Measurements from ENCODE around the gene SCAF8.

SCAF8 gene

DNA sequence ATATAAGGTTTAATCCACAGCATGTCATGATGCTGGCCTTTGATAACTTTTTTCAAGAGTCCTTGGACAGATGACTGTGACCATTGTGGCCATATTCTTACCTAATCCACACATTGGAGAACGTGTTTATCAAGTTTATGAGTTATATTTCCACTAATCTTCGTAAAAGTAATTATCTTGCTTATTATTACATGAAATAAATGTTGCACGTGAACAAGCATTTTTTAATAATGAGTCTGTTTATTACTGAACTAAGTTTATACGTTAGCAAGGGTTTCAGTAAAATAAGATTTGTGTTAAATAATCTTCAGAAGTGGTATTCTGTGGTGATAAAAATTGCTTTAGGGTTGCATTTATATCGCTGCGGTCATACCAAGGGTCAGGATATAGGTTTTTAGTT is 107.1 kb downstream of the SCAF8 start:
- no peak overlapping the region for H3K27ac ChIP-seq (ENCODE audit: low read depth, low read length, severe bottlenecking)
- peaks cover 24% of the 10 kb centered on the region for H3K36me3 ChIP-seq (ENCODE audit: control insufficient read depth, insufficient read depth, low read length)
- H3K4me3 ChIP-seq (ENCODE audit: extremely low read depth, insufficient read depth, low read length, poor library complexity, severe bottlenecking) = no peak overlapping the region
- WGBS, 2 experiments (ENCODE audit: insufficient coverage in 2 of 2) = 100% methylated on average over 2 to 3 of the region's 6 CpGs
- H3K4me1 ChIP-seq (ENCODE audit: control insufficient read depth, insufficient read depth, low read length, poor library complexity, severe bottlenecking) = no peaks in the 10 kb centered on the region
- no peaks in the 10 kb centered on the region for H3K9me3 ChIP-seq (ENCODE audit: control insufficient read depth, low read length)

DNA sequence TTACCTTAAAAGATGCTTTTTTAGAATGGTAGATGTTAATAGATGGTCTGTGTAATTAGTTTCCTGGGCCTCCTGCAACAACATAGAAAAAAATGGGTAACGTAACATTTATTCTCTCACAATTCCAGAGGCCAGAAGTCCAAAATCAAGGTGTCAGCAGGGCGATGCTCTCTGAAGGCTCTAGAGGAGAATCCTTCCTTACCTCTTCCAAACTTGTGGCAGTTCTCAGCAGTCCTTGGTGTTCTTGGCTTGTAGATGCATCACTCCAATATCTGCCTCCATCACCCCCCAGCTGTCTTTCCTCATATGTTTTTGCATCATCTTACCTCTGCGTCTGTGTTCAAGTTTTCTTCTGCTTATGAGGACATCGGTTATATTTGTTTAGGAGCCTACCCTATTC is 107.9 kb downstream of the SCAF8 start:
- Histone ChIP-seq H3K9me3 (ENCODE audit: control insufficient read depth, low read length) (no peaks in the 10 kb centered on the region), H3K4me1 (ENCODE audit: control insufficient read depth, insufficient read depth, low read length, poor library complexity, severe bottlenecking) (no peaks in the 10 kb centered on the region), H3K4me3 (ENCODE audit: extremely low read depth, insufficient read depth, low read length, poor library complexity, severe bottlenecking) (no peak overlapping the region), H3K27ac (ENCODE audit: low read depth, low read length, severe bottlenecking) (no peak overlapping the region), H3K36me3 (ENCODE audit: control insufficient read depth, insufficient read depth, low read length) (peaks cover 24% of the 10 kb centered on the region)
- 93 to 100% methylated on average over 1 to 2 of the region's 4 CpGs for WGBS, 2 experiments (ENCODE audit: insufficient coverage in 2 of 2)

- H3K9me3 ChIP-seq (ENCODE audit: control insufficient read depth, low read length) = no peaks in the 10 kb centered on the region
- H3K36me3 ChIP-seq (ENCODE audit: control insufficient read depth, insufficient read depth, low read length) = peaks cover 24% of the 10 kb centered on the region
- H3K4me1 ChIP-seq (ENCODE audit: control insufficient read depth, insufficient read depth, low read length, poor library complexity, severe bottlenecking) = no peaks in the 10 kb centered on the region
- no peak overlapping the region for H3K27ac ChIP-seq (ENCODE audit: low read depth, low read length, severe bottlenecking)
- H3K4me3 ChIP-seq (ENCODE audit: extremely low read depth, insufficient read depth, low read length, poor library complexity, severe bottlenecking) = no peak overlapping the region
- WGBS, 2 experiments (ENCODE audit: insufficient coverage in 2 of 2) = no CpG with 5 or more reads among the region's 2 CpGs
Observed at GRCh38 chr6:154842833-154843232, 109.6 kb downstream of the SCAF8 start.

- Histone ChIP-seq H3K27ac (ENCODE audit: low read depth, low read length, severe bottlenecking) (no peak overlapping the region), H3K9me3 (ENCODE audit: control insufficient read depth, low read length) (no peaks in the 10 kb centered on the region), H3K4me3 (ENCODE audit: extremely low read depth, insufficient read depth, low read length, poor library complexity, severe bottlenecking) (no peak overlapping the region), H3K36me3 (ENCODE audit: control insufficient read depth, insufficient read depth, low read length) (peaks cover 5% of the 10 kb centered on the region), H3K4me1 (ENCODE audit: control insufficient read depth, insufficient read depth, low read length, poor library complexity, severe bottlenecking) (no peaks in the 10 kb centered on the region)
- WGBS, 2 experiments (ENCODE audit: insufficient coverage in 2 of 2) = no CpG with 5 or more reads among the region's 2 CpGs
Observed at GRCh38 chr6:154847318-154847717, 114.1 kb downstream of the SCAF8 start.

DNA sequence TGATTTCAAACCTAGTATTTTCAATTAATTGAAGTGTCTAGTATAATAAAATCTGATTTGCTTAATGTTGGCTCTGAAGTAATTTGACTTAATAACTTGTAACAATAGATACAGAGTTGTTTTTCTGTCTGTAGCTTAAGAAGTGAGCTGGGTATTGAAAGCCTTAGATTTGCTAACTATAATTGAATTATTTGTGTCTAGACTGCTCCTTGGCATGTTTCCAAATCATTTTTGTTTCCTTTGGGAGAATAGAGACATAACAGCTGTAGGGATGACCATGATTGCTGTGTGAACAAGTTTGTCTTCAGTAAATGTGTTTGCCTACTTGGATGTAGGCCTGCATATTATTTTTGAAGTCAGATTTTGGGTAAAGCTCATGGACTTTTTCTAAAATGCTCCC is 115.4 kb downstream of the SCAF8 start:
- Histone ChIP-seq H3K4me1 (ENCODE audit: control insufficient read depth, insufficient read depth, low read length, poor library complexity, severe bottlenecking) (no peaks in the 10 kb centered on the region), H3K4me3 (ENCODE audit: extremely low read depth, insufficient read depth, low read length, poor library complexity, severe bottlenecking) (no peak overlapping the region), H3K9me3 (ENCODE audit: control insufficient read depth, low read length) (no peaks in the 10 kb centered on the region), H3K36me3 (ENCODE audit: control insufficient read depth, insufficient read depth, low read length) (peaks cover 9% of the 10 kb centered on the region), H3K27ac (ENCODE audit: low read depth, low read length, severe bottlenecking) (no peak overlapping the region)

DNA sequence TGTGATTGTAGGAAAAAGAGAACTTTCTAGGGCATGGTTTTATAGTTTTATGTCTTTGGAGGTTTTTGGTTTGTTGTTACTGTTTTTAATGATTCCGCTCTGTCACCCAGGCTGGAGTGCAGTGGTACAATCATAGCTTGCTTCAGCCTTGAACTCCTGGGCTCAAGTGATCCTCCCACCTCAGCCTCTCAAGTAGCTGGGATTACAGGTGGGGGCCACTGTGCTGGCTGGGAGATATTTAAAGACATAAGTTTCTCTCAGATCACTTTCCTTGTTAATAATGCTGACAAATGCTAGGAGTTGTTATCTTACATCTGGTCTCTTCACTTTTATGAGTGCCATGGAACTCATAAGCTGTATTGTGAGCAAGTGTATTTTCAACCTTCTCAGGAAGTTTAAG is 116.3 kb downstream of the SCAF8 start:
- no peaks in the 10 kb centered on the region for H3K9me3 ChIP-seq (ENCODE audit: control insufficient read depth, low read length)
- no peaks in the 10 kb centered on the region for H3K4me1 ChIP-seq (ENCODE audit: control insufficient read depth, insufficient read depth, low read length, poor library complexity, severe bottlenecking)
- WGBS, 2 experiments (ENCODE audit: insufficient coverage in 2 of 2) = 100% methylated on average over 1 of the region's 1 CpG; no CpG with 5 or more reads in 1 of the 2 experiments
- no peak overlapping the region for H3K27ac ChIP-seq (ENCODE audit: low read depth, low read length, severe bottlenecking)
- no peak overlapping the region for H3K4me3 ChIP-seq (ENCODE audit: extremely low read depth, insufficient read depth, low read length, poor library complexity, severe bottlenecking)
- H3K36me3 ChIP-seq (ENCODE audit: control insufficient read depth, insufficient read depth, low read length) = peaks cover 9% of the 10 kb centered on the region

DNA sequence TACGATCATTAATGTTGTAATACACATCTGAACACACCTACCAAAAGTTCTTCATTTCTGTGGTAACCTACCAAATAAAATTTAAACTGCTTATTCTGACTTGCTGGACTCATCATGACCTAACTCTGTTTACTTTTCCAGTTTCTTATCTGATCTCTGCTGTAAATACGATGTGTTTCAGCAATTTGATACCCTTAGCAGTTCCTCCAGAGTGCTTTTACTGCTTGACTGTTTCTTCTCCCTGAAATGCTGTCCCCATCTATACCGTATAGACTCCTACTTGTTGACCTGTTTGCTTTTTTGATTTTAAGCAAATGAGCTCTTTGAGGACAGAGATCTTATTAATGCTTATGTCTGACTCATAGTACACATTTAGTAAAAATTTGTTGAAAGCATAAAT is 119.5 kb downstream of the SCAF8 start:
- Histone ChIP-seq H3K4me1 (ENCODE audit: control insufficient read depth, insufficient read depth, low read length, poor library complexity, severe bottlenecking) (no peaks in the 10 kb centered on the region), H3K4me3 (ENCODE audit: extremely low read depth, insufficient read depth, low read length, poor library complexity, severe bottlenecking) (no peak overlapping the region), H3K27ac (ENCODE audit: low read depth, low read length, severe bottlenecking) (no peak overlapping the region), H3K36me3 (ENCODE audit: control insufficient read depth, insufficient read depth, low read length) (peaks cover 12% of the 10 kb centered on the region), H3K9me3 (ENCODE audit: control insufficient read depth, low read length) (no peaks in the 10 kb centered on the region)
- WGBS, 2 experiments (ENCODE audit: insufficient coverage in 2 of 2) = 87 to 95% methylated on average over 1 to 2 of the region's 3 CpGs

DNA sequence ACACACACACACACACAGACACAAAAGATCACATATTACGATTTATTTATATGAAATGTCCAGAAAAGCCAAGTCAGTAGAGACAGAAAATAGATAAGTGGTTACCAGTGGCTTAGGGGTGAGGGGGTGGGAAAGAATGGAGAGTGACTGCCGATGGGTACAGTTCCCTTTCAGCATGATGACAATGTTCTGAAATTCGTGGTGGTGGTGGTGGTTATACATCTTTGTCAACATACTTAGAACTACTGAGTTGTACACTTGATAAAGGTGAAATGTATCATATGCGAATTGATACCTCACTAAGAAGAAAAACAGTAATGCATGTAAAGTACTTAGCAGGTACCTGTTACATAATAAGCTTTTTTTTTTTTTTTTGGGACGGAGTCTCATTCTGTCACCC is 124.3 kb downstream of the SCAF8 start:
- 100% methylated on average over 1 of the region's 5 CpGs; no CpG with 5 or more reads in 1 of the 2 experiments for WGBS, 2 experiments (ENCODE audit: insufficient coverage in 2 of 2)
- Histone ChIP-seq H3K4me1 (ENCODE audit: control insufficient read depth, insufficient read depth, low read length, poor library complexity, severe bottlenecking) (no peaks in the 10 kb centered on the region), H3K27ac (ENCODE audit: low read depth, low read length, severe bottlenecking) (no peak overlapping the region), H3K36me3 (ENCODE audit: control insufficient read depth, insufficient read depth, low read length) (peaks cover 13% of the 10 kb centered on the region), H3K4me3 (ENCODE audit: extremely low read depth, insufficient read depth, low read length, poor library complexity, severe bottlenecking) (no peak overlapping the region), H3K9me3 (ENCODE audit: control insufficient read depth, low read length) (no peaks in the 10 kb centered on the region)

- Histone ChIP-seq H3K36me3 (ENCODE audit: control insufficient read depth, insufficient read depth, low read length) (peaks cover 9% of the 10 kb centered on the region), H3K9me3 (ENCODE audit: control insufficient read depth, low read length) (no peaks in the 10 kb centered on the region), H3K27ac (ENCODE audit: low read depth, low read length, severe bottlenecking) (no peak overlapping the region), H3K4me1 (ENCODE audit: control insufficient read depth, insufficient read depth, low read length, poor library complexity, severe bottlenecking) (no peaks in the 10 kb centered on the region), H3K4me3 (ENCODE audit: extremely low read depth, insufficient read depth, low read length, poor library complexity, severe bottlenecking) (no peak overlapping the region)
- WGBS, 2 experiments (ENCODE audit: insufficient coverage in 2 of 2) = no CpG with 5 or more reads among the region's 1 CpG
Observed at GRCh38 chr6:154861825-154862224, 128.6 kb downstream of the SCAF8 start.

- Histone ChIP-seq H3K9me3 (ENCODE audit: control insufficient read depth, low read length) (no peaks in the 10 kb centered on the region), H3K4me3 (ENCODE audit: extremely low read depth, insufficient read depth, low read length, poor library complexity, severe bottlenecking) (no peak overlapping the region), H3K4me1 (ENCODE audit: control insufficient read depth, insufficient read depth, low read length, poor library complexity, severe bottlenecking) (no peaks in the 10 kb centered on the region), H3K27ac (ENCODE audit: low read depth, low read length, severe bottlenecking) (no peak overlapping the region), H3K36me3 (ENCODE audit: control insufficient read depth, insufficient read depth, low read length) (peaks cover 2% of the 10 kb centered on the region)
- WGBS, 2 experiments (ENCODE audit: insufficient coverage in 2 of 2) = 96 to 97% methylated on average over 9 to 11 of the region's 11 CpGs
Observed at GRCh38 chr6:154862536-154862935, 129.3 kb downstream of the SCAF8 start.

- Histone ChIP-seq H3K4me3 (ENCODE audit: extremely low read depth, insufficient read depth, low read length, poor library complexity, severe bottlenecking) (no peak overlapping the region), H3K9me3 (ENCODE audit: control insufficient read depth, low read length) (no peaks in the 10 kb centered on the region), H3K4me1 (ENCODE audit: control insufficient read depth, insufficient read depth, low read length, poor library complexity, severe bottlenecking) (no peaks in the 10 kb centered on the region), H3K27ac (ENCODE audit: low read depth, low read length, severe bottlenecking) (no peak overlapping the region), H3K36me3 (ENCODE audit: control insufficient read depth, insufficient read depth, low read length) (peaks cover 4% of the 10 kb centered on the region)
- WGBS, 2 experiments (ENCODE audit: insufficient coverage in 2 of 2) = 94% methylated on average over 2 of the region's 3 CpGs
Observed at GRCh38 chr6:154864066-154864430, 130.8 kb downstream of the SCAF8 start.

DNA sequence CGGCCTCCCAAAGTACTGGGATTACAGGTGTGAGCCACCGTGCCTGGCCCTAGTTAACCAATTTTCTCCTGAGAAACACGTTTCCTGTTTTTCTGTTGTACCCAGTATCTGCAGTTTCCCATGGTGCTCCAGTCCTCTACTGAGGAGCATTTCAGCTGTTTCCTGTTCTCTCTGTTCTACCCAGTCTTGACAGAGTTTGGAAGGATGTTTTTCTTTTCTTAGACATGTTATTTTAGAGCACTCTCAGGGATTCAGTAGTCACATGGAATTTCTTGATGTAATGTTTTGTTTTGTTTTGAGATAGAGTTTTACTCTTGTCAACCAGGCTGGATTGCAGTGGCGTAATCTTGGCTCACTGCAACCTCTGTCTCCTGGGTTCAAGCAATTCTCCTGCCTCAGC is 132.1 kb downstream of the SCAF8 start:
- Histone ChIP-seq H3K4me3 (ENCODE audit: extremely low read depth, insufficient read depth, low read length, poor library complexity, severe bottlenecking) (no peak overlapping the region), H3K36me3 (ENCODE audit: control insufficient read depth, insufficient read depth, low read length) (peaks cover 6% of the 10 kb centered on the region), H3K4me1 (ENCODE audit: control insufficient read depth, insufficient read depth, low read length, poor library complexity, severe bottlenecking) (no peaks in the 10 kb centered on the region), H3K27ac (ENCODE audit: low read depth, low read length, severe bottlenecking) (no peak overlapping the region), H3K9me3 (ENCODE audit: control insufficient read depth, low read length) (no peaks in the 10 kb centered on the region)
- WGBS, 2 experiments (ENCODE audit: insufficient coverage in 2 of 2) = 93 to 100% methylated on average over 4 of the region's 4 CpGs
